Superior temporal gyrus (tissue), 1 donor: ENCODE measurements around the gene TLE3.

Experiments used
- DNase-seq: peaks from one replicate; pipeline ENCODE4 v3.0.0-alpha.2; 2016; ENCODE audit errors: extremely low spot score

TLE3 gene

GRCh38 chr15:70006259-70007147, 91.2 kb downstream of the TLE3 start:
- no peak for DNase-seq

- no peak for DNase-seq
Measured at GRCh38 chr15:70004826-70005225, 92.9 kb downstream of the TLE3 start.

- no peak for DNase-seq
Measured at GRCh38 chr15:70002897-70003296, 94.8 kb downstream of the TLE3 start.

GRCh38 chr15:70001859-70002258, 95.9 kb downstream of the TLE3 start:
- no peak for DNase-seq

- DNase-seq, result no peak
Measured at GRCh38 chr15:69999392-70000085, 98.2 kb downstream of the TLE3 start.

- DNase-seq, result no peak
Measured at GRCh38 chr15:69998541-69999391, 99.0 kb downstream of the TLE3 start.

- DNase-seq, result peak; percentile 10
Measured at GRCh38 chr15:69997813-69998212, 99.9 kb downstream of the TLE3 start.
